Globus pallidus (tissue), 1 donor: ENCODE data around the gene GPX5.
A peak's percentile ranks its signal among the peaks of the same experiment; 100 is the strongest.
"Not testable (repeated sequence)": the region's sequence is repeated elsewhere in the genome, so short reads cannot be mapped to it uniquely, and the experiment has no call there.

Experiments
- DNase-seq: peaks from one replicate; pipeline ENCODE4 v3.0.0-alpha.2; 2015; ENCODE audit warnings: low spot score

The GPX5 gene

GRCh38 chr6:28525496-28526039 is at the start of gene GPX5:
Gene GPX5 (plus strand): TSS chr6:28525881. CDS start chr6:28526014, 133 bp downstream.
- no peak for DNase-seq

GRCh38 chr6:28478518-28478917 is 47.2 kb upstream of the GPX5 start:
- no peak for DNase-seq

GRCh38 chr6:28480253-28480932 is 45.3 kb upstream of the GPX5 start:
- no peak for DNase-seq

GRCh38 chr6:28485482-28485881 is 40.2 kb upstream of the GPX5 start:
- no peak for DNase-seq

GRCh38 chr6:28486533-28486932 is 39.1 kb upstream of the GPX5 start:
- no peak for DNase-seq

- no peak for DNase-seq
Measured at GRCh38 chr6:28486988-28487742, 38.5 kb upstream of the GPX5 start.

- peak; percentile 23 for DNase-seq
Measured at GRCh38 chr6:28488916-28489365, 36.7 kb upstream of the GPX5 start.

GRCh38 chr6:28489366-28490204 is 36.1 kb upstream of the GPX5 start:
- peak; percentile 14 for DNase-seq

- no peak for DNase-seq
Measured at GRCh38 chr6:28490205-28490890, 35.3 kb upstream of the GPX5 start.

GRCh38 chr6:28491984-28492317 is 33.7 kb upstream of the GPX5 start:
- no peak for DNase-seq

GRCh38 chr6:28496099-28496779 is 29.4 kb upstream of the GPX5 start:
- DNase-seq: no peak

GRCh38 chr6:28497306-28497705 is 28.4 kb upstream of the GPX5 start:
- no peak for DNase-seq

GRCh38 chr6:28497893-28498292 is 27.8 kb upstream of the GPX5 start:
- no peak for DNase-seq

GRCh38 chr6:28501259-28501658 is 24.4 kb upstream of the GPX5 start:
- no peak for DNase-seq

GRCh38 chr6:28502136-28502535 is 23.5 kb upstream of the GPX5 start:
- not testable (repeated sequence) for DNase-seq

- DNase-seq: not testable (repeated sequence)
Measured at GRCh38 chr6:28502709-28503305, 22.9 kb upstream of the GPX5 start.

GRCh38 chr6:28505733-28506132 is 19.9 kb upstream of the GPX5 start:
- DNase-seq: no peak

- DNase-seq: no peak
Measured at GRCh38 chr6:28506807-28507475, 18.7 kb upstream of the GPX5 start.

GRCh38 chr6:28511628-28512300 is 13.9 kb upstream of the GPX5 start:
- no peak for DNase-seq

- DNase-seq: not testable (repeated sequence)
Measured at GRCh38 chr6:28512387-28512786, 13.3 kb upstream of the GPX5 start.
